Ascending aorta (tissue), 2 donors: ENCODE measurements around the gene ARHGAP23. TPM values are rescaled to one million over a fixed set of nuclear protein-coding genes. Genes with fewer than 3 reads are reported as not detected.

ENCODE experiments used
- DNase-seq, 2 donors: peaks; one replicate each; pipeline ENCODE4 v3.0.0-alpha.2; 2019; ENCODE audit warnings: low spot score in 2 of 2
- H3K27ac ChIP-seq, 2 donors: fragments of 200-600 bp; sonication (generic); one replicate each; pipeline ENCODE4 v1.5.1; 2016 to 2017; ENCODE audit warnings: mild to moderate bottlenecking in 1 of 2
- H3K27me3 ChIP-seq: fragments of 200-600 bp; sonication (generic); one replicate; pipeline ENCODE4 v1.5.1; 2017
- H3K36me3 ChIP-seq, 2 donors: fragments of 200-600 bp; sonication (generic); one replicate each; pipeline ENCODE4 v1.5.1; 2016
- H3K4me1 ChIP-seq, 2 donors: fragments of 200-600 bp; sonication (generic); one replicate each; pipeline ENCODE4 v1.5.1; 2016 to 2017; ENCODE audit warnings: mild to moderate bottlenecking in 1 of 2
- H3K4me3 ChIP-seq, 2 donors: fragments of 200-600 bp; sonication (generic); one replicate each; pipeline ENCODE4 v1.5.1; 2016 to 2017; ENCODE audit warnings: mild to moderate bottlenecking in 1 of 2
- H3K9me3 ChIP-seq, 2 donors: fragments of 200-600 bp; sonication (generic); one replicate each; pipeline ENCODE4 v1.5.1; 2016
- intact Hi-C: fragments of 100-400 bp; cut with DNase I; formaldehyde crosslinking; loops from one replicate; pipeline ENCODE4 v1.15.1; 2023
- total RNA-seq: library from RNA; depleted of rRNA; stranded (reverse); fragments of >200 nt; gene quantifications from one replicate; pipeline ENCODE4 v1.1.0, GENCODE V29; 2016
- TF ChIP-seq, protein P1 (sequence below), 3 experiments: fragments of 200-600 bp in 2 of 3; fragments of 450-650 bp in 1 of 3; sonication (generic) in 2 of 3; IDR thresholded peaks; one replicate each; pipeline ENCODE4 v1.5.1; 2016 to 2019; ENCODE audit warnings: antibody characterized with exemption in 3 of 3, mild to moderate bottlenecking in 1 of 3, moderate library complexity in 1 of 3

ARHGAP23 gene
- total RNA-seq, 1 donor from 2014 or later, result 89.0 TPM

DNA sequence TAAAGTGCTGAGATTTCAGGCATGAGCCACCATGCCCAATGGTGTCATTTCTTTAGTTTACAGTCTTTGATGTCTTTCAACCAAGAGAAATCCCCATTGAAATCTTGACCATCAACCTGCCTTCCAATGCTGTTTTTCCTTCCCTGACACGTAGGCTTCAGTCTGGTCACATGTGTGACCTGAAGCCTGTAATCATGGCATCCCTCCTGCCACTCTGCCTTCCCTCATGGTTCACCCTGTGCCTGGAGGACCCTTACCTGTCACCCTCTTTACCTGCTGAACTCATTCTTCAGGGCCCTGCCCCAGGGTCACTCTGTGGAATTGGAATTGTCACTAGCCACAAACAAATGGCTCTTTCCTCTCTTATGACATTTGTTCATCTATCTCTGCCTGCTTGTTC, 18.1 kb upstream of the ARHGAP23 start:
- Histone ChIP-seq H3K4me1 (peaks cover 0 to 5% of the 10 kb centered on the region in 2 donors), H3K27me3 (no peaks in the 10 kb centered on the region), H3K9me3 (no peaks in the 10 kb centered on the region), H3K27ac (no peak overlapping the region), H3K4me3 (no peak overlapping the region), H3K36me3 (no peaks in the 10 kb centered on the region)
- DNase-seq, result no peak
- intact Hi-C loops, result no loop called here
- TF ChIP-seq, protein P1, sequence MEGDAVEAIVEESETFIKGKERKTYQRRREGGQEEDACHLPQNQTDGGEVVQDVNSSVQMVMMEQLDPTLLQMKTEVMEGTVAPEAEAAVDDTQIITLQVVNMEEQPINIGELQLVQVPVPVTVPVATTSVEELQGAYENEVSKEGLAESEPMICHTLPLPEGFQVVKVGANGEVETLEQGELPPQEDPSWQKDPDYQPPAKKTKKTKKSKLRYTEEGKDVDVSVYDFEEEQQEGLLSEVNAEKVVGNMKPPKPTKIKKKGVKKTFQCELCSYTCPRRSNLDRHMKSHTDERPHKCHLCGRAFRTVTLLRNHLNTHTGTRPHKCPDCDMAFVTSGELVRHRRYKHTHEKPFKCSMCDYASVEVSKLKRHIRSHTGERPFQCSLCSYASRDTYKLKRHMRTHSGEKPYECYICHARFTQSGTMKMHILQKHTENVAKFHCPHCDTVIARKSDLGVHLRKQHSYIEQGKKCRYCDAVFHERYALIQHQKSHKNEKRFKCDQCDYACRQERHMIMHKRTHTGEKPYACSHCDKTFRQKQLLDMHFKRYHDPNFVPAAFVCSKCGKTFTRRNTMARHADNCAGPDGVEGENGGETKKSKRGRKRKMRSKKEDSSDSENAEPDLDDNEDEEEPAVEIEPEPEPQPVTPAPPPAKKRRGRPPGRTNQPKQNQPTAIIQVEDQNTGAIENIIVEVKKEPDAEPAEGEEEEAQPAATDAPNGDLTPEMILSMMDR (IDR thresholded peaks at IDR 0.05), result no peak

DNA sequence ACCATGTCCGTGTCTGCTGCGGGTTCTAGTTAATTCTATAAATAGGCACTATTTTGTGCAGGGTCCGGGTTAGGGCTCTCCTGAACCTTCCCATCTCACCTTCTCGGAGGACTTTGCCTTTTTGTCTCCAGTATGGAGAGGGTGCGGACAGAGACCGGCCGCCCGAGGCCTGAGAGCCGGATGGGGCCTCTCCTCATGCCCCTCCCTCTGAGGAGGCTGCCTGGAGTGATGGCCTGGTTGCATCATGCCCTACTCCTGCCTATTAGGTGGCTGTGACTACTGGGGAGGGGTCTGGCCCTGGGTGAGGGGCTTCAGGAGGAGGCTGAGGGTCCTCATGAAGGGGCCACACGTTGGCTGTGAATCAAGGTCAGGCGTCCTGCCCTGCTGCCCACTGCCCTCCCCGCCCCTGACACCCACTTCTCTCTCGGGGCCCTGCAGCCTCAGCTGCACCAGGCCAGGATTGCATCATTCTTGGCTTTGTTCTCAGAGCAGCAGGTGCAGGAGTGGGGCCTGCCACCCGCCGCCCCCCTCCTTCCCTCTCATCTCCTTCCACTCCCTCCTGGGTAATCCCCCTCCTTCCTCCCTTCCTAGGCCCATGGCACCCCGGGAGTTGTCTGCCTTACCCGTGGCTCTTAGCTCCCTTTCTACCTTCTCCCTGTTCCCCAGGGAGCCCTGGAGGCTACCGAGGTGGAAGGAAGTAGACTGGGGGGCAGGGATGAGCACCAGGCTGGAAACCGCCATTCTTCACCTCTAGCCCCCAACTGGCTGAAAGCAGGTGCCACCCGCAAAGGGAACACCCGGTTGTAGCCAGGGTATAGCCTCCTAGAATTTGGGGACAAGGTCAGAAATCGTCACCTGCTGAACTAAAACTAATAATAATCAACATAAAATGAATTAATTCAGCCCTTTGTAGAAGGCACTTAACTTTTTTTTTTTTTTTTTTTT, 12.7 kb upstream of the ARHGAP23 start:
- peaks cover 4 to 25% of the 10 kb centered on the region in 2 donors for H3K4me1 ChIP-seq

DNA sequence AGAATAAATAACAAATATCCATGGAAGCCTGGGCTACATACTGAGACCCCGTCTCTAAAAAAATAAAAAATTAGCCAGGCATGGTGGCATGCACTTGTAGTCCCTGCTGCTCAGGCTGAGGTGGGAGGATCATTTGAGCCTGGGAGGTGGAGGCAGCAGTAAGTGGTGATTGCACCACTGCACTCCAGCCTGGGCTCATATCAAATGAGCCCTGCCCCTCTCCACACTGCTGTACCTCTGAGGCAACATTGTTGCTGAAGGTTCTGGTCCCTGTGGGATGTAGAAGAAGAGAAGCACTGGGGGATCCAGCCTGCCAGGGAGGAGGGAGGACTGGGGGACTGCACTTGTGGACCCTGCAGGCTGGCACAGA, 11.4 kb upstream of the ARHGAP23 start:
- no peaks in the 10 kb centered on the region for H3K9me3 ChIP-seq
- H3K27ac ChIP-seq, result no peak overlapping the region
- H3K27me3 ChIP-seq, result no peaks in the 10 kb centered on the region
- intact Hi-C loops, result no loop called here
- TF ChIP-seq, protein P1 (IDR thresholded peaks at IDR 0.05), result no peak
- no peaks in the 10 kb centered on the region for H3K36me3 ChIP-seq
- DNase-seq, result no peak
- peaks cover 15 to 36% of the 10 kb centered on the region in 2 donors for H3K4me1 ChIP-seq
- no peak overlapping the region for H3K4me3 ChIP-seq

More for the DNA sequence above, 12.7 kb upstream of the ARHGAP23 start:
- H3K4me3 ChIP-seq, result no peak overlapping the region
- DNase-seq, result no peak
- H3K27ac ChIP-seq, result no peak overlapping the region
- H3K36me3 ChIP-seq, result no peaks in the 10 kb centered on the region
- intact Hi-C loops, result no loop called here
- no peaks in the 10 kb centered on the region for H3K9me3 ChIP-seq
- no peaks in the 10 kb centered on the region for H3K27me3 ChIP-seq
- TF ChIP-seq, protein P1 (IDR thresholded peaks at IDR 0.05), result no peak

DNA sequence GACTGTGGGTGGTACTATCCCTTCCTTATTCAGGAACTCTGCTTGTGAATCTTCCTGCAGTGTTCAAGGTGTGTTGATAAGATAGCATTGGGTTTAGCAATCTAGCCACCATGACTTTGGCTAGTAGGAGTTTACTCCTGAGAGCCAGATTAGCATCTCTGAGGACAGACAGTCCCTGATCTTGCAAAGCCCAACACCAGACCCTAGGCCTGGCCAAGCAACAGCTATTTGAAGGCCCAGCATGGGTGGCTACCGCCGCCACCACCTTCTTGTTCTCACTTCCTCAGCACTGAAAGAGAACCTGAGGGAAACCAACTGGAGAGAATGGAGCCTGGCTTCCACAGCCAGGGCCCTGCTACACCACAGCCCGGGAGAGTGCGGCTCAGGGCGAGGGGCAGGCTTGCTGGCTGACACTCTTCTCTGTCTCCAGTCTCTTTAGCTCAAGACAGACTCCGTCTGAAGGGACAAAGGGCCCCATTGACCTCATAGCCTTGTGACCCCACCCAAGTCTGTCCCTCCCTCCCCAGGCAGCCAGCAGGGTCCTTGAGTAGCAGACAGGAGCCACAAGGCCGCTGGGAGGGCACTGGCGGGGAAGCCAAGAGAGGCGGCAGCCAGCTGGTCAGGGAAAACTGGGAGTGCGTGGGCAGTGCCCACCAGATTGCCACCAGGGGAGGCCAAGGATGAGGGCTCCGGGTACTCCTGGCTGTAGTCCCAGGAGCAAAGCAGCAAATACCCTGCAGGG, 10.9 kb upstream of the ARHGAP23 start:
- TF ChIP-seq, protein P1 (IDR thresholded peaks at IDR 0.05), result no peak
- Histone ChIP-seq H3K4me1 (peaks cover 15 to 39% of the 10 kb centered on the region in 2 donors), H3K27me3 (no peaks in the 10 kb centered on the region), H3K9me3 (no peaks in the 10 kb centered on the region), H3K36me3 (no peaks in the 10 kb centered on the region), H3K27ac (no peak overlapping the region), H3K4me3 (no peak overlapping the region)
- intact Hi-C loops, result no loop called here
- no peak for DNase-seq

DNA sequence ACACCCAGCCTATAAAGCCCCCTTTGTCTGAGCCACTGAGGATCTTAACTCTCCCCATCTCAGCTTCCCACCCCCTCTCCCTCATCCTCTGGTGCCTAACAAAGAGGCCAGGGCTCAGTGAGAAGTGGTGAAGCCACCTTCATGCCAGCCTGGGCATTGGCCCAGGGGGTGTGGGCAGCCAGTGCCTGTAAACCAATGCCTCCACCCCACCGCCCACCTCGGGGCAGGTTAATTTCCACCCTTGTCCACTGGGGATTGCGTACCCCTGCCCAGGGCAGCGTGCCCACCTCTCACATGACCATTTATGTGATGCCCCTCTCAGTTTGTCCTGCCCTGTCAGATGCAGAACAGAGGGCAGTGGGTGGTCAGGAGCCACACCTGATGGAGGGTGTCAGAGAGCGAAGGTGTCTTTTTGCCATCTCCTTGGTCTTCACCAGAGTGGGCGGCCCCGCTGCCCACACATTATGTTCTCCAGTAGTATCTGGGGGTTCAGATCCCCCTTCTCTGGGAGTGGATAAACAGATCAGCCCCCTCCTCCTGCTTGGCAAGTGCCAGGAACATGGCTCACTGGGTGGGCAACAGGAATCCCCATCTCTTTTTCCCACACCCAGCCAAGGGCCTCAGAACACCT, 10.1 kb upstream of the ARHGAP23 start:
- peak overlapping the region; percentile 54 to 69 for H3K4me3 ChIP-seq
- H3K27ac ChIP-seq, result no peak overlapping the region
- TF ChIP-seq, protein P1 (IDR thresholded peaks at IDR 0.05), result no peak
- no peaks in the 10 kb centered on the region for H3K27me3 ChIP-seq
- no peaks in the 10 kb centered on the region for H3K36me3 ChIP-seq
- no peaks in the 10 kb centered on the region for H3K9me3 ChIP-seq
- DNase-seq, result no peak
- intact Hi-C loops, result no loop called here
- peaks cover 15 to 39% of the 10 kb centered on the region in 2 donors for H3K4me1 ChIP-seq
